Gastroesophageal sphincter (tissue), 4 donors: ENCODE results near the gene ZNF648. TPM values are rescaled to one million over a fixed set of nuclear protein-coding genes. Genes with fewer than 3 reads are reported as not detected.
"Not testable (repeated sequence)": the region's sequence is repeated elsewhere in the genome, so short reads cannot be mapped to it uniquely, and the experiment has no call there.

Experiments
- ATAC-seq: fragments of 150-250 bp; one replicate; pipeline ENCODE4 v1.9.1; 2016; ENCODE audit warnings: mild to moderate bottlenecking, moderate library complexity
- H3K27ac ChIP-seq, 4 donors: fragments of 200-600 bp; sonication (generic) in 3 of 4; 1 replicate in 3 of 4; 2 replicates in 1 of 4; pipeline ENCODE4 v1.5.1; 2016 to 2019
- H3K27me3 ChIP-seq: fragments of 200-600 bp; sonication (generic); one replicate; pipeline ENCODE4 v1.5.1; 2019
- H3K36me3 ChIP-seq, 2 donors: fragments of 200-600 bp; sonication (generic); one replicate each; pipeline ENCODE4 v1.5.1; 2019; ENCODE audit warnings: control low read depth in 1 of 2
- H3K4me1 ChIP-seq, 3 donors: fragments of 200-600 bp; sonication (generic); 1 replicate in 2 of 3; 2 replicates in 1 of 3; pipeline ENCODE4 v1.5.1; 2016 to 2019; ENCODE audit warnings: control low read depth in 2 of 3
- H3K4me3 ChIP-seq, 2 donors: fragments of 200-600 bp; sonication (generic); one replicate each; pipeline ENCODE4 v1.5.1; 2019; ENCODE audit warnings: mild to moderate bottlenecking in 1 of 2, moderate library complexity in 1 of 2
- H3K9me3 ChIP-seq, 3 donors: fragments of 200-600 bp; sonication (generic); one replicate each; pipeline ENCODE4 v1.5.1; 2017 to 2019; ENCODE audit warnings: control low read depth in 2 of 3
- CTCF ChIP-seq, 4 experiments: fragments of 200-600 bp in 2 of 4; fragments of 450-650 bp in 2 of 4; sonication (generic) in 1 of 4; IDR thresholded peaks; one replicate each; pipeline ENCODE4 v1.5.1; 2017 to 2019; ENCODE audit warnings: antibody characterized with exemption in 4 of 4, mild to moderate bottlenecking in 2 of 4, moderate library complexity in 2 of 4
- EP300 ChIP-seq: sonication (generic); formaldehyde crosslinking; IDR thresholded peaks from one replicate; pipeline ENCODE4 v1.6.1; 2017; ENCODE audit warnings: antibody characterized with exemption, mild to moderate bottlenecking
- POLR2A ChIP-seq, 2 donors: fragments of 450-650 bp; IDR thresholded peaks; one replicate each; pipeline ENCODE4 v1.6.1; 2017; ENCODE audit warnings: antibody characterized with exemption in 2 of 2, mild to moderate bottlenecking in 2 of 2, moderate library complexity in 1 of 2
- POLR2AphosphoS5 ChIP-seq: sonication (generic); formaldehyde crosslinking; IDR thresholded peaks from one replicate; pipeline ENCODE4 v1.6.1; 2017; ENCODE audit warnings: antibody characterized with exemption
- WGBS, 2 donors: methylation state at CpG; one replicate each; pipeline ENCODE4 v1.1.5; 2018; ENCODE audit warnings: low coverage in 1 of 2; 5-methylcytosine and 5-hydroxymethylcytosine counted together
- total RNA-seq, 4 donors: library from RNA; depleted of rRNA; stranded (reverse); fragments of >200 nt; gene quantifications; one replicate each; pipeline ENCODE4 v1.1.0, GENCODE V29; 2016

The ZNF648 gene
- total RNA-seq, 4 donors from 2014 or later, result not detected

GRCh38 chr1:182029002-182029378 lies 32.5 kb downstream of the ZNF648 start:
- peak overlapping the region; percentile 62 to 69 for H3K4me3 ChIP-seq
- 4 to 6% methylated on average over 2 of the region's 2 CpGs for WGBS, 2 donors
- no peaks in the 10 kb centered on the region for H3K27me3 ChIP-seq
- peak overlapping the region; percentile 32 to 87 (median 86) for H3K27ac ChIP-seq
- H3K36me3 ChIP-seq, result no peaks in the 10 kb centered on the region
- peaks cover 0 to 16% (median 0%) of the 10 kb centered on the region in 3 donors for H3K4me1 ChIP-seq
- H3K9me3 ChIP-seq, result no peaks in the 10 kb centered on the region
- no peak for TF ChIP-seq POLR2A (IDR thresholded peaks at IDR 0.05)
- no peak for TF ChIP-seq CTCF (IDR thresholded peaks at IDR 0.05)
- no peak for ATAC-seq

GRCh38 chr1:182015360-182015759 lies 46.2 kb downstream of the ZNF648 start:
- H3K4me1 ChIP-seq, result no peaks in the 10 kb centered on the region
- no peaks in the 10 kb centered on the region for H3K36me3 ChIP-seq
- peaks cover 0 to 10% (median 0%) of the 10 kb centered on the region in 3 donors for H3K9me3 ChIP-seq
- no peak overlapping the region for H3K4me3 ChIP-seq
- WGBS, 2 donors, result 72 to 88% methylated on average over 2 of the region's 2 CpGs
- no peak overlapping the region for H3K27ac ChIP-seq
- H3K27me3 ChIP-seq, result no peaks in the 10 kb centered on the region
- ATAC-seq, result no peak
- no peak for TF ChIP-seq POLR2A (IDR thresholded peaks at IDR 0.05)
- TF ChIP-seq POLR2AphosphoS5, result no peak
- TF ChIP-seq EP300, result no peak
- TF ChIP-seq CTCF (IDR thresholded peaks at IDR 0.05), result no peak

- not testable (repeated sequence) for H3K9me3 ChIP-seq, H3K27me3 ChIP-seq, H3K36me3 ChIP-seq, ATAC-seq, H3K4me3 ChIP-seq, H3K4me1 ChIP-seq, H3K27ac ChIP-seq
- no CpG with 5 or more reads among the region's 37 CpGs for WGBS, 2 donors
Observed at GRCh38 chr1:182010800-182011370, 50.6 kb downstream of the ZNF648 start.

DNA sequence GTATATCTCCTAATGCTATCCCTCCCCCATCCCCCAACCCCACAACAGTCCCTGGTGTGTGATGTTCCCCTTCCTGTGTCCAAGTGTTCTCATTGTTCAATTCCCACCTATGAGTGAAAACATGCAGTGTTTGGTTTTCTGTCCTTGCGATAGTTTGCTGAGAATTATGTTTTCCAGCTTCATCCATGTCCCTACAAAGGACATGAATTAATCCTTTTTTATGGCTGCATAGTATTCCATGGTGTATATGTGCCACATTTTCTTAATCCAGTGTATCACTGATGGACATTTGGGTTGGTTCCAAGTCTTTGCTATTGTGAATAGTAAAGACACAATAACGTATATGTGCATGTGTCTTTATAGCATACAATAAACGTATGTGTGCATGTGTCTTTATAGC lies 56.1 kb downstream of the ZNF648 start:
- not testable (repeated sequence) for H3K4me3 ChIP-seq, ATAC-seq, H3K4me1 ChIP-seq, H3K27me3 ChIP-seq, H3K36me3 ChIP-seq, H3K27ac ChIP-seq, H3K9me3 ChIP-seq
- 87 to 94% methylated on average over 2 to 3 of the region's 3 CpGs for WGBS, 2 donors

- no peak for ATAC-seq
- no CpG with 5 or more reads among the region's 3 CpGs for WGBS, 2 donors
- no peak overlapping the region for H3K4me3 ChIP-seq
Observed at GRCh38 chr1:182004601-182005000, 56.9 kb downstream of the ZNF648 start.

More at GRCh38 chr1:182004601-182005000, 56.9 kb downstream of the ZNF648 start:
- no peaks in the 10 kb centered on the region for H3K4me1 ChIP-seq
- peaks cover 0 to 9% (median 0%) of the 10 kb centered on the region in 3 donors for H3K9me3 ChIP-seq
- no peak overlapping the region for H3K27ac ChIP-seq
- H3K36me3 ChIP-seq, result no peaks in the 10 kb centered on the region
- no peaks in the 10 kb centered on the region for H3K27me3 ChIP-seq
- TF ChIP-seq POLR2AphosphoS5 (no peak), EP300 (no peak)
